Fibroblast of villous mesenchyme (primary cell): Measurements from ENCODE around the gene GDF11. TPM values are rescaled to one million over a fixed set of nuclear protein-coding genes. Genes with fewer than 3 reads are reported as not detected.

ENCODE experiments used
- DNase-seq: peaks from one replicate; pipeline ENCODE4 v3.0.0-alpha.2; 2010; ENCODE audit warnings: low read depth
- H3K4me3 ChIP-seq: 2 replicates; pipeline ENCODE4 v1.5.1; 2011; ENCODE audit warnings: low read depth, mild to moderate bottlenecking, low read length
- total RNA-seq: library from RNA; depleted of rRNA; stranded (reverse); fragments of >200 nt; gene quantifications from 2 replicates; pipeline ENCODE4 v1.2.3, GENCODE V29; 2012
- TF ChIP-seq, protein P1 (sequence below): IDR thresholded peaks from 2 replicates; pipeline ENCODE4 v1.5.1; 2012; ENCODE audit warnings: low read depth, mild to moderate bottlenecking, low read length; ENCODE audit not compliant: insufficient read depth

GDF11 gene
- total RNA-seq, 1 donor = 6.5 TPM

DNA sequence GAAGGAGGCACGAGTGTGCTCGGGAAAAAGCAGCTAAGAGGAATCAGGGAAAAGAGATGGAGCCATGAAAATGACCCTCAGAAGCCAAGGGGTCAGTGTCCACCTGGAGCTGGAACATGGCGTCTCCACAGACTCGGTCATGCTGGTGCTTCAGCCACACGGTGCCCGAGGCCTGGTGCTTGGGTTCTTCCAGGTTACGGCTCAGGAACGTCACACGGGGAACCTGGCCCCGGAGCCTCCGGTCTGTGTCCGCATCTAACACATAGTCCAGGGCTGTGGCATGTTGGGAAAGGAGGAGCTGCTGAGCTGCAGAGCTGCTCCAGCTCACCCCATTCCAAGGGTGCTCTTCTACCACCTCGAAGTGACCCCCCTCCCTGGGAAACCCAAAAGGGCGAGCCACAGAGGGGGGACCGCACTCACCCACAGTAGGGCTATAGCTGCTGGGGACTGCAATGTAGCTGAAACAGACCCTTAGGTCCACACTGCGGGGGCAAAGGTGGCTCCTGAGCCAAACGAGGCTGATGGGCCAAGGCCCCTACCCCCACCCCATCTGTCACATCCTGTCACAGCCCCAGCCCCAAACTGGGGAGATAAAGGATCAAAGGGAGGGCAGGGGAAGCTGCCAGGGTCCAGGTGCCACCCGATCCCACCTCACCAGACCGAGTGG is 46.0 kb upstream of the GDF11 start:
- TF ChIP-seq, protein P1, sequence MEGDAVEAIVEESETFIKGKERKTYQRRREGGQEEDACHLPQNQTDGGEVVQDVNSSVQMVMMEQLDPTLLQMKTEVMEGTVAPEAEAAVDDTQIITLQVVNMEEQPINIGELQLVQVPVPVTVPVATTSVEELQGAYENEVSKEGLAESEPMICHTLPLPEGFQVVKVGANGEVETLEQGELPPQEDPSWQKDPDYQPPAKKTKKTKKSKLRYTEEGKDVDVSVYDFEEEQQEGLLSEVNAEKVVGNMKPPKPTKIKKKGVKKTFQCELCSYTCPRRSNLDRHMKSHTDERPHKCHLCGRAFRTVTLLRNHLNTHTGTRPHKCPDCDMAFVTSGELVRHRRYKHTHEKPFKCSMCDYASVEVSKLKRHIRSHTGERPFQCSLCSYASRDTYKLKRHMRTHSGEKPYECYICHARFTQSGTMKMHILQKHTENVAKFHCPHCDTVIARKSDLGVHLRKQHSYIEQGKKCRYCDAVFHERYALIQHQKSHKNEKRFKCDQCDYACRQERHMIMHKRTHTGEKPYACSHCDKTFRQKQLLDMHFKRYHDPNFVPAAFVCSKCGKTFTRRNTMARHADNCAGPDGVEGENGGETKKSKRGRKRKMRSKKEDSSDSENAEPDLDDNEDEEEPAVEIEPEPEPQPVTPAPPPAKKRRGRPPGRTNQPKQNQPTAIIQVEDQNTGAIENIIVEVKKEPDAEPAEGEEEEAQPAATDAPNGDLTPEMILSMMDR = no peak
- DNase-seq = no peak
- no peak overlapping the region for H3K4me3 ChIP-seq

DNA sequence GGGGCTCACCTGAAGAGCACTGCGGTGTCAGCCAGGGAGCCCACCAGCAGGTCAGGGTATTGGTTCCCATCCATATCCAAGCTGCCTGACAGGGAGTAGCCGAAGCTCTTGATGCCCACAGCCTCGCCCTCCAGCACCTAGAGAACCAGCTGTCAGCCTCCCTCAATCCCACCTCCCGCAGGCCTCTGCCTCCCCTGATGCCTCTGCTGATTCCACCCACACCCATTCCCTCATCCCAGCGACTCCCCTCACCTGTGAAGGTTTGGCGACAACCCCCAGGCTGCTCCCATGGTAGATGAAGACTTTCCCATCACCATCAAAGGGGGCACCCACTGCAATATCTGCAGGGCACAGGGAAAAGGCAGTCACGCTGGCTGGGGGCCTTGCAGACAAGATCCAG is 45.2 kb upstream of the GDF11 start:
- H3K4me3 ChIP-seq = no peak overlapping the region
- no peak for DNase-seq

DNA sequence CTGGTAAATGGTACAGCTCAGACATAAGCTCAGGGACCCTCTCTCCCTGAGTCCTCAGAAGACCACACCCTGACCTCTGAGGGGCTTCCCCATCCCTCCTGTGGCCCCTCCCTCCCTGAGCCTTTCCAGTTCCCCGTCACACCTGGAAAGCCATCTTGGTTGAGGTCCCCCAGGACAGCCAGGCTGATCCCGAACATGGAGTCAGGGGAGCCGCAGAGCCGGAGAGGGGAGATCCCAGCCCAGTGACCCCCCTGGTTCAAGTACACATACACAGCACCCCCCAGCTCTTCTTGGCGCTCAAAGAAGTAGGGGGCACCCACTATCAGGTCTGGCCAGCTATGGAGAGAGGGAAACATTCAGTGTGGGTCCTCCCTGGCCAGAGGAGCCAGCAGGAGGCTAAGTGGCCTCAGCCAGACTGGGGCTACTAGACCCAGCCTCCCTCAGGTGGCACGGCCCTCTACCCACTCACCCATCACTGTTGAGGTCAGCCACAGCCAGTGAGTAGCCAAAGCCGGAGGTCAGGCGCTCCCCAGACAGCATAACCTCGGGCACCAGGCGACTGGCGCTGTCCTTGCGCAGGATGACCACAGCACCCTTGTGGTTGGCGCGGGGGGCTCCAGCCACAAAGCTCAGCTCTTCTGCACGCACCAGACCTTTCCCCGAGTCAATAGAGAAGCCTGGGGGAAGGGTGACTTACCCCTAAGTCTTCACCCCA is 44.5 kb upstream of the GDF11 start:
- no peak overlapping the region for H3K4me3 ChIP-seq
- TF ChIP-seq, protein P1 = no peak
- no peak for DNase-seq

More for the DNA sequence above, 45.2 kb upstream of the GDF11 start:
- TF ChIP-seq, protein P1 = no peak

DNA sequence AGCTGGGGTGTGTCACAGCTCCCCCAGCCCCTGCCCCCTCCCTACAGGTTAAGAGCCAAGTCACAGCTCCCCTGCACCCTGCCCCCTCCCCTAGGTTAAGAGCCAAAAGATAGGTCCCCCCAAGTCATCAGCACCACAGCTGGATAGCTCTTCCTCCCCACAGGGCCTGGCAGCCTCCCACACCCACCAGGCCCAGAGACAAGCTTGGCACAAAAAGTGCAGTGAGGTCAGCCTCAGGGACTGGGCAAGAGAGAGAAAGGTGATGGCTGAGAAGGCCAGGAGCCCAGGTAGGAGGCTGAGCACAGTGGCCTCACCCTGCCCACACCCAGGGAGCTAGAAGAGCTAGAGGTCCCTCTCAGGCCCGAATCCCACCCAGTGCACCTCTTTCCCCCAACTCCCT is 44.0 kb upstream of the GDF11 start:
- no peak overlapping the region for H3K4me3 ChIP-seq
- TF ChIP-seq, protein P1 = no peak
- no peak for DNase-seq

DNA sequence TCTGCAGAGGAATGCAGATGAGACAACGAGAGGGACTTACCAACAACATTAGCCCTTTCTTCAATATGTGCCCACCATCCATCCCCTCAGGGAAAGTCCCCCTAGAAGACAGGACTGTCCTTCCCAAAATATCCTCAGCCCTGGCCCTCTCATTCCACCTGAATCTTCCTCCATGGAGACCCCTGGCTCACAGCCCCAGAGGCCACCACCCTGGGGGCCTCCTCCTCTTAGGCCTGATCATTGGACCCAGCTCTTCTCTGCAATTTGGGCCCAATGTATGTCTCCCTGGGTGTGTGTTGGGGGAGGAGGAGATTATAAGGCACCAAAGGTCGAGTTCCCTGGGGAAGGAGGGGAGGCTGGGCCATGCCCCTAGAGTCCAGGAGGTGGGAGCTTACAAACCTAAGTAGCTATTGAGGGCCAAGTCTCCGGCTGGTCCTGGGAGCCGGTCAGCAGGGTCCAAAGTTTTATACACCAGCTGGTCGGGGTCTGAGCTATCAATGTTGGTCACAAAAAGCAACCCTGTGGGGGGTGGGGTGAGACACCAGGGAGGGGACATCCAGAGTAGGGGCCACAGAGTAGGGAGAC is 43.4 kb upstream of the GDF11 start:
- TF ChIP-seq, protein P1 = no peak
- H3K4me3 ChIP-seq = no peak overlapping the region
- no peak for DNase-seq

DNA sequence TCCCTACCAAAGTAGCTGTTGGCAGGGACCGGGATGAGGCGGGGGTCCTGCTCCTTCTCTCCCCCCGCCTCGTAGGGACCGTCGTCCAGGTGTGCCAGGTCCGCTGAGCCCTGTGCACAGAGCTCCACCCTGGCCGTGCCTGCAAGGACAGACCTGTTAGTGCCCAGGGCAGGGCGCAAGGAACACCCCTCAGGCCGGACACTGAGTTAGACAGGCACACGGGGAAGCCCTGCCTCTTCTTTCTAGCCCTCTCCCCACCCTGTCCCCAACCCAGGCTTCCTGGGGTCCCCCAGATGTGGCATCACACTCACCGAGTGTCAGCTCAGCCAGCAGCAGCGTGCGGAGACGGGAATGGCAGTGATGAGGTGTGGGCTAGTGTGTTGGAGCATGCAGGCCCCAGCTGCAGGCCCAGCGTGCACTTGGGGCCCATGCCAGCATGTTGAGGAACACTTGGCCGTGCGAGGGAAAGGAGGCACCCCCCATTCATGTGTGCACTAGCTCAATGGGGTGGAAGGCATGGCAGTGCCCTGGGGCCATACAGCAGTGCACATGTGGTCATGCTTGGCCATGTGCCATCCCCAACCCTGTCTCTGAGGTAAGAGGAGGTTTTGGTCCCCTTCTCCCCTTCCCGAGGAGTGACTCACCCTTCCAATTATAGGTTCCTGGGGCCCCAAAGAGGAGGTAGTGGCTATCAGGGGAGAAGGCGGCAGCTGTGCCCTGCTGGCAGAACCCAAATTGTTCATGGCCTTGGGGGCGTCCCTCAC is 42.5 kb upstream of the GDF11 start:
- no peak overlapping the region for H3K4me3 ChIP-seq
- no peak for DNase-seq
- TF ChIP-seq, protein P1 = no peak
